ENCODE measurements around the gene ANKMY1. TPM values are rescaled to one million over a fixed set of nuclear protein-coding genes. Genes with fewer than 3 reads are reported as not detected.

ANKMY1 gene
- total and polyA plus RNA-seq, 2 of the 13 experiments (the other 11 are each of a cell fraction or from before 2014, with no cell fraction given), result 11.7 to 18.8 TPM

- peak; percentile 63 for TF ChIP-seq E2F1 (CRISPR knock-in tag; IDR thresholded peaks at IDR 0.05)
- TF ChIP-seq CCDC6 (CRISPR knock-in tag; IDR thresholded peaks at IDR 0.05), result peak; percentile 99
- no peak for TF ChIP-seq ZNF513 (CRISPR knock-in tag; conservative IDR thresholded peaks at IDR 0.05)
- no peak; the same call in none of the 2 replicates for TF ChIP-seq SNAI1 (CRISPR knock-in tag; IDR thresholded peaks at IDR 0.05; ENCODE audit: borderline replicate concordance)
- TF ChIP-seq DR1 (CRISPR knock-in tag; IDR thresholded peaks at IDR 0.05), result peak; percentile 96
- TF ChIP-seq FOXM1 (CRISPR knock-in tag; IDR thresholded peaks at IDR 0.05), result peak; percentile 63; the same call in 1 of the 2 replicates
- TF ChIP-seq MED13 (CRISPR knock-in tag; IDR thresholded peaks at IDR 0.05), result peak; percentile 58
- peak; percentile 65; the same call in 1 of the 2 replicates for TF ChIP-seq CBFB (CRISPR knock-in tag; IDR thresholded peaks at IDR 0.05)
- TF ChIP-seq SPEN (CRISPR knock-in tag; IDR thresholded peaks at IDR 0.05; ENCODE audit: low read depth), result peak; percentile 86
- TF ChIP-seq STAG1 (CRISPR knock-in tag; IDR thresholded peaks at IDR 0.05), result no peak
- TF ChIP-seq ZFP91 (CRISPR knock-in tag; IDR thresholded peaks at IDR 0.05; ENCODE audit: borderline replicate concordance), result peak; percentile 73
- TF ChIP-seq ZNF510 (CRISPR knock-in tag; IDR thresholded peaks at IDR 0.05; ENCODE audit: low read depth), result no peak
- TF ChIP-seq FLYWCH1 (CRISPR knock-in tag; IDR thresholded peaks at IDR 0.05), result 0 out of 2 replicates have a peak, but pooled peaks have one; percentile 95
- peak; percentile 96 for TF ChIP-seq NR1H2 (CRISPR knock-in tag; IDR thresholded peaks at IDR 0.05; ENCODE audit: borderline replicate concordance, low read depth)
- peak; percentile 62 for TF ChIP-seq ZNF770 (CRISPR knock-in tag; IDR thresholded peaks at IDR 0.05)
- no peak for TF ChIP-seq NFATC3 (CRISPR knock-in tag; IDR thresholded peaks at IDR 0.05)
- TF ChIP-seq ZNF138 (CRISPR knock-in tag; IDR thresholded peaks at IDR 0.05; ENCODE audit: low read depth), result peak; percentile 77; the same call in 1 of the 2 replicates
- TF ChIP-seq ZSCAN22 (CRISPR knock-in tag; IDR thresholded peaks at IDR 0.05), result no peak
- TF ChIP-seq ZNF512B (CRISPR knock-in tag; IDR thresholded peaks at IDR 0.05; ENCODE audit: borderline replicate concordance), result no peak
- TF ChIP-seq ZFY (CRISPR knock-in tag; IDR thresholded peaks at IDR 0.05), result peak; percentile 97
These were observed 2.9 kb upstream of the ANKMY1 start (continued) for GRCh38 chr2:240560480-240561324.

Measured in HepG2 (cell line).